ENCODE data around the gene SEMA3G. TPM values are rescaled to one million over a fixed set of nuclear protein-coding genes. Genes with fewer than 3 reads are reported as not detected.

SEMA3G gene
- polyA plus RNA-seq, 1 donor (not counting 4 experiments of a cell fraction or from before 2014, with no cell fraction given), result 0.07 TPM

- Histone ChIP-seq H3K9ac (ENCODE audit: control insufficient read depth, extremely low read depth, insufficient read depth, low read length) (peak overlapping the region; percentile 48), H3K4me1 (ENCODE audit: control insufficient read depth, extremely low read depth, insufficient read depth, low read length) (peaks cover 42% of the 10 kb centered on the region), H3K4me2 (ENCODE audit: control insufficient read depth, extremely low read depth, insufficient read depth, low read depth, low read length) (peak overlapping the region; percentile 80), H3K79me2 (ENCODE audit: control insufficient read depth, insufficient read depth, low read length) (peaks cover 33% of the 10 kb centered on the region), H3K36me3 (ENCODE audit: control insufficient read depth in 2 of 2, extremely low read depth in 1 of 2, insufficient read depth in 2 of 2, low read length in 2 of 2) (peaks cover 8 to 11% of the 10 kb centered on the region in 2 experiments), H3K27me3 (ENCODE audit: control insufficient read depth, extremely low read depth, insufficient read depth, low read length) (no peaks in the 10 kb centered on the region), H2AFZ (ENCODE audit: control insufficient read depth, low read length) (peak overlapping the region; percentile 69), H3K9me1 (ENCODE audit: control insufficient read depth, extremely low read depth, insufficient read depth, low read length) (no peaks in the 10 kb centered on the region), H3K4me3 (ENCODE audit: control insufficient read depth in 2 of 3, extremely low read depth in 1 of 3, insufficient read depth in 2 of 3, low read depth in 1 of 3, low read length in 3 of 3) (peak overlapping the region; percentile 43 to 72 (median 58)), H3K27ac (ENCODE audit: control insufficient read depth, insufficient read depth, low read length) (peak overlapping the region; percentile 50), H4K20me1 (ENCODE audit: control insufficient read depth, extremely low read depth, insufficient read depth, low read length) (peaks cover 15% of the 10 kb centered on the region), H3K9me3 (ENCODE audit: control insufficient read depth, low read depth, low read length) (no peaks in the 10 kb centered on the region)
- no peak for DNase-seq (ENCODE audit: low read depth, low spot score)
- no peak for FAIRE-seq
- TF ChIP-seq EZH2 (IDR thresholded peaks at IDR 0.05; ENCODE audit: low read length), result no peak
- TF ChIP-seq, protein P1, sequence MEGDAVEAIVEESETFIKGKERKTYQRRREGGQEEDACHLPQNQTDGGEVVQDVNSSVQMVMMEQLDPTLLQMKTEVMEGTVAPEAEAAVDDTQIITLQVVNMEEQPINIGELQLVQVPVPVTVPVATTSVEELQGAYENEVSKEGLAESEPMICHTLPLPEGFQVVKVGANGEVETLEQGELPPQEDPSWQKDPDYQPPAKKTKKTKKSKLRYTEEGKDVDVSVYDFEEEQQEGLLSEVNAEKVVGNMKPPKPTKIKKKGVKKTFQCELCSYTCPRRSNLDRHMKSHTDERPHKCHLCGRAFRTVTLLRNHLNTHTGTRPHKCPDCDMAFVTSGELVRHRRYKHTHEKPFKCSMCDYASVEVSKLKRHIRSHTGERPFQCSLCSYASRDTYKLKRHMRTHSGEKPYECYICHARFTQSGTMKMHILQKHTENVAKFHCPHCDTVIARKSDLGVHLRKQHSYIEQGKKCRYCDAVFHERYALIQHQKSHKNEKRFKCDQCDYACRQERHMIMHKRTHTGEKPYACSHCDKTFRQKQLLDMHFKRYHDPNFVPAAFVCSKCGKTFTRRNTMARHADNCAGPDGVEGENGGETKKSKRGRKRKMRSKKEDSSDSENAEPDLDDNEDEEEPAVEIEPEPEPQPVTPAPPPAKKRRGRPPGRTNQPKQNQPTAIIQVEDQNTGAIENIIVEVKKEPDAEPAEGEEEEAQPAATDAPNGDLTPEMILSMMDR (optimal IDR thresholded peaks at IDR 0.05 in 1 of 3, IDR thresholded peaks at IDR 0.05 in 1 of 3, conservative IDR thresholded peaks at IDR 0.05 in 1 of 3; ENCODE audit: extremely low read depth in 1 of 3, insufficient read depth in 2 of 3, low read length in 3 of 3), result no peak
- dilution Hi-C loops (cut with MboI; ENCODE audit: extremely low pct_ligation_motif_present, low sequenced_read_pairs), result no loop called here
Observed at GRCh38 chr3:52454938-52455282, 10.0 kb upstream of the SEMA3G start.

- H3K4me1 ChIP-seq (ENCODE audit: control insufficient read depth, extremely low read depth, insufficient read depth, low read length), result peaks cover 43% of the 10 kb centered on the region
- H4K20me1 ChIP-seq (ENCODE audit: control insufficient read depth, extremely low read depth, insufficient read depth, low read length), result peaks cover 15% of the 10 kb centered on the region
- no peaks in the 10 kb centered on the region for H3K27me3 ChIP-seq (ENCODE audit: control insufficient read depth, extremely low read depth, insufficient read depth, low read length)
- TF ChIP-seq, protein P1 (optimal IDR thresholded peaks at IDR 0.05 in 1 of 3, IDR thresholded peaks at IDR 0.05 in 1 of 3, conservative IDR thresholded peaks at IDR 0.05 in 1 of 3; ENCODE audit: extremely low read depth in 1 of 3, insufficient read depth in 2 of 3, low read length in 3 of 3), result no peak
- no peak for TF ChIP-seq EZH2 (IDR thresholded peaks at IDR 0.05; ENCODE audit: low read length)
- H3K27ac ChIP-seq (ENCODE audit: control insufficient read depth, insufficient read depth, low read length), result no peak overlapping the region
- dilution Hi-C loops (cut with MboI; ENCODE audit: extremely low pct_ligation_motif_present, low sequenced_read_pairs), result no loop called here
- H2AFZ ChIP-seq (ENCODE audit: control insufficient read depth, low read length), result no peak overlapping the region
- no peak for FAIRE-seq
- peak overlapping the region; percentile 80 for H3K4me2 ChIP-seq (ENCODE audit: control insufficient read depth, extremely low read depth, insufficient read depth, low read depth, low read length)
- H3K36me3 ChIP-seq (ENCODE audit: control insufficient read depth in 2 of 2, extremely low read depth in 1 of 2, insufficient read depth in 2 of 2, low read length in 2 of 2), result peaks cover 7 to 8% of the 10 kb centered on the region in 2 experiments
- H3K4me3 ChIP-seq (ENCODE audit: control insufficient read depth in 2 of 3, extremely low read depth in 1 of 3, insufficient read depth in 2 of 3, low read depth in 1 of 3, low read length in 3 of 3), result peak overlapping the region in 1 of 3 experiments; percentile 58
- no peaks in the 10 kb centered on the region for H3K9me1 ChIP-seq (ENCODE audit: control insufficient read depth, extremely low read depth, insufficient read depth, low read length)
- peak overlapping the region; percentile 48 for H3K9ac ChIP-seq (ENCODE audit: control insufficient read depth, extremely low read depth, insufficient read depth, low read length)
- no peak for DNase-seq (ENCODE audit: low read depth, low spot score)
- H3K9me3 ChIP-seq (ENCODE audit: control insufficient read depth, low read depth, low read length), result no peaks in the 10 kb centered on the region
- peaks cover 33% of the 10 kb centered on the region for H3K79me2 ChIP-seq (ENCODE audit: control insufficient read depth, insufficient read depth, low read length)
Observed at GRCh38 chr3:52454250-52454937, 9.5 kb upstream of the SEMA3G start.
